DND-41 (cell line): ENCODE data around the gene PPARGC1A.

ENCODE experiments used
- ATAC-seq: fragments of 200-7000 bp; cut with Tn5 transposase; 3 replicates; pipeline ENCODE4 v1.9.1; 2021; ENCODE audit warnings: low read depth; ENCODE audit not compliant: insufficient read depth
- DNase-seq: peaks from one replicate; pipeline ENCODE4 v3.0.0-alpha.2; 2020
- H2AFZ ChIP-seq: 2 replicates; pipeline ENCODE4 v1.6.0; 2012; ENCODE audit warnings: low read depth, low read length
- H3K27ac ChIP-seq: 2 replicates; pipeline ENCODE4 v1.5.1; 2012; ENCODE audit warnings: low read length, inconsistent platforms
- H3K27me3 ChIP-seq: fragments of 200-600 bp; sonication (generic); 2 replicates; pipeline ENCODE4 v1.6.0; 2012; ENCODE audit warnings: low read length, mild to moderate bottlenecking, inconsistent platforms; ENCODE audit not compliant: insufficient read depth, poor library complexity
- H3K36me3 ChIP-seq: 2 replicates; pipeline ENCODE4 v1.5.1; 2012; ENCODE audit warnings: low read length, inconsistent platforms; ENCODE audit not compliant: insufficient read depth
- H3K4me1 ChIP-seq: 2 replicates; pipeline ENCODE4 v1.5.1; 2012; ENCODE audit warnings: mild to moderate bottlenecking, low read length; ENCODE audit not compliant: insufficient read depth
- H3K4me2 ChIP-seq: 2 replicates; pipeline ENCODE4 v1.6.0; 2012; ENCODE audit warnings: mild to moderate bottlenecking, moderate library complexity, low read length, inconsistent platforms; ENCODE audit not compliant: insufficient read depth
- H3K4me3 ChIP-seq, 2 experiments: fragments of 200-600 bp in 1 of 2; shearing (Covaris generic) in 1 of 2; 2 replicates each; pipeline ENCODE4 v1.5.1; 2012 to 2016; ENCODE audit warnings: inconsistent platforms in 2 of 2, low read length in 2 of 2, mild to moderate bottlenecking in 2 of 2, low read depth in 1 of 2, moderate library complexity in 1 of 2
- H3K79me2 ChIP-seq: 2 replicates; pipeline ENCODE4 v1.6.0; 2012; ENCODE audit warnings: low read length, inconsistent platforms; ENCODE audit not compliant: insufficient read depth
- H3K9ac ChIP-seq: 2 replicates; pipeline ENCODE4 v1.6.0; 2012; ENCODE audit warnings: low read depth, mild to moderate bottlenecking, inconsistent platforms, low read length, moderate library complexity
- H3K9me3 ChIP-seq: 2 replicates; pipeline ENCODE4 v1.5.1; 2012; ENCODE audit warnings: low read length, moderate library complexity, mild to moderate bottlenecking, inconsistent platforms; ENCODE audit not compliant: insufficient read depth, severe bottlenecking
- H4K20me1 ChIP-seq: 2 replicates; pipeline ENCODE4 v1.6.0; 2012; ENCODE audit warnings: low read length; ENCODE audit not compliant: insufficient read depth
- EZH2 ChIP-seq: IDR thresholded peaks from 3 replicates; pipeline ENCODE4 v1.6.1; 2012; ENCODE audit warnings: borderline replicate concordance, low read depth, mild to moderate bottlenecking, moderate library complexity, low read length, inconsistent platforms; ENCODE audit not compliant: severe bottlenecking
- TF ChIP-seq, protein P1 (sequence below): IDR thresholded peaks from 2 replicates; pipeline ENCODE4 v1.5.1; 2012; ENCODE audit warnings: borderline replicate concordance, low read length, moderate library complexity, mild to moderate bottlenecking; ENCODE audit not compliant: poor library complexity, severe bottlenecking; ENCODE audit errors: extremely low read depth

The PPARGC1A gene

DNA sequence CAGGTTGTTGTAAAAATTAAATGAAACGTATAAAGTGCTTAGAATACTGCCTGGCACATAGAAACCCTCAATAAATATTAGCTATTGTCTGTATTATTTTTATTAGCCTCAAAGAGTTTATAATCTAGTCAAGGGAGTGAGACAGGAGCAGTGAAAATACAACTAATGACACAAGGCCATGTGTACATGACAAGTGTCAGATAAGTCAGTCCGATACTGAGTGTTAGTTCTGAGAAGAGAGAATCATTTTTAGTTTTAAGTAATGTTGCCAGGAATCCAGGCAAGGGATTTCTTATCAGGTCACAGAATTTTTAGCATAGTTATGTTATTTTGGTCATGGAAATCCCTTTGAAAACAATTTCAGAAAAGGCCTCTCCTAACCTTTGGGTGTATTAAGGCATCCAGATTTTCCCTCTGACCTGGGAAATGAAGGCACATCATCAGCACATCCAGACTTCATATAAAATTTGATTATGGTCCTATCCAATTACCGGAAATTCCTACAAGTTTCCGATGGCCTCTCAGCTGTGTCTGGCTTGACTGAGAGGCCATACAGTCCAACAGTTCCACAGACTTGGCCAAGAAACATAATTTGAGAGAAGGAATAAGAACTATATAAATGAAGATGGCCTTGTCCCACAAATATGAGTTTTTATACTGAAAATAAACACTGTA is 35.7 kb downstream of the PPARGC1A start:
- ATAC-seq (no peak), DNase-seq (no peak)
- no peaks in the 10 kb centered on the region for H3K36me3 ChIP-seq
- H2AFZ ChIP-seq: no peak overlapping the region
- H3K9me3 ChIP-seq: no peaks in the 10 kb centered on the region
- H3K79me2 ChIP-seq: no peaks in the 10 kb centered on the region
- no peak overlapping the region for H3K4me2 ChIP-seq
- no peak overlapping the region for H3K27ac ChIP-seq
- no peaks in the 10 kb centered on the region for H4K20me1 ChIP-seq
- no peaks in the 10 kb centered on the region for H3K4me1 ChIP-seq
- no peaks in the 10 kb centered on the region for H3K27me3 ChIP-seq
- no peak overlapping the region for H3K9ac ChIP-seq
- TF ChIP-seq, protein P1, sequence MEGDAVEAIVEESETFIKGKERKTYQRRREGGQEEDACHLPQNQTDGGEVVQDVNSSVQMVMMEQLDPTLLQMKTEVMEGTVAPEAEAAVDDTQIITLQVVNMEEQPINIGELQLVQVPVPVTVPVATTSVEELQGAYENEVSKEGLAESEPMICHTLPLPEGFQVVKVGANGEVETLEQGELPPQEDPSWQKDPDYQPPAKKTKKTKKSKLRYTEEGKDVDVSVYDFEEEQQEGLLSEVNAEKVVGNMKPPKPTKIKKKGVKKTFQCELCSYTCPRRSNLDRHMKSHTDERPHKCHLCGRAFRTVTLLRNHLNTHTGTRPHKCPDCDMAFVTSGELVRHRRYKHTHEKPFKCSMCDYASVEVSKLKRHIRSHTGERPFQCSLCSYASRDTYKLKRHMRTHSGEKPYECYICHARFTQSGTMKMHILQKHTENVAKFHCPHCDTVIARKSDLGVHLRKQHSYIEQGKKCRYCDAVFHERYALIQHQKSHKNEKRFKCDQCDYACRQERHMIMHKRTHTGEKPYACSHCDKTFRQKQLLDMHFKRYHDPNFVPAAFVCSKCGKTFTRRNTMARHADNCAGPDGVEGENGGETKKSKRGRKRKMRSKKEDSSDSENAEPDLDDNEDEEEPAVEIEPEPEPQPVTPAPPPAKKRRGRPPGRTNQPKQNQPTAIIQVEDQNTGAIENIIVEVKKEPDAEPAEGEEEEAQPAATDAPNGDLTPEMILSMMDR: no peak
- no peak for TF ChIP-seq EZH2
- H3K4me3 ChIP-seq: no peak overlapping the region

- Histone ChIP-seq H3K4me1 (no peaks in the 10 kb centered on the region), H3K79me2 (no peaks in the 10 kb centered on the region), H2AFZ (no peak overlapping the region), H3K27ac (no peak overlapping the region), H4K20me1 (no peaks in the 10 kb centered on the region), H3K27me3 (no peaks in the 10 kb centered on the region), H3K9me3 (no peaks in the 10 kb centered on the region), H3K4me2 (no peak overlapping the region), H3K9ac (no peak overlapping the region), H3K4me3 (no peak overlapping the region), H3K36me3 (no peaks in the 10 kb centered on the region)
- DNase-seq (no peak), ATAC-seq (no peak)
- TF ChIP-seq, protein P1: no peak
- no peak for TF ChIP-seq EZH2
Measured at GRCh38 chr4:23851464-23851863, 38.4 kb downstream of the PPARGC1A start.

GRCh38 chr4:23847158-23847557 is 42.7 kb downstream of the PPARGC1A start:
- Histone ChIP-seq H3K27ac (no peak overlapping the region), H2AFZ (no peak overlapping the region), H3K4me2 (no peak overlapping the region), H3K79me2 (no peaks in the 10 kb centered on the region), H3K9ac (no peak overlapping the region), H3K4me1 (no peaks in the 10 kb centered on the region), H3K4me3 (no peak overlapping the region), H3K27me3 (no peaks in the 10 kb centered on the region), H3K36me3 (no peaks in the 10 kb centered on the region), H3K9me3 (no peaks in the 10 kb centered on the region), H4K20me1 (no peaks in the 10 kb centered on the region)
- TF ChIP-seq EZH2: no peak
- TF ChIP-seq, protein P1: no peak
- ATAC-seq: no peak
- no peak for DNase-seq
